Measurements from ENCODE around the gene CREBRF.
"Not testable (repeated sequence)": the region's sequence is repeated elsewhere in the genome, so short reads cannot be mapped to it uniquely, and the experiment has no call there.

The CREBRF gene

GRCh38 chr5:173075970-173076369 is 19.8 kb downstream of the CREBRF start:
- Histone ChIP-seq H3K4me3 (IDR thresholded peaks at IDR 0.05; ENCODE audit: insufficient read depth, low read depth, low read length) (no peak overlapping the region), H3K9ac (no peak overlapping the region), H2AFZ (ENCODE audit: low read depth) (no peak overlapping the region), H3K4me2 (no peak overlapping the region), H3K36me3 (ENCODE audit: insufficient read depth) (no peaks in the 10 kb centered on the region), H3K4me1 (ENCODE audit: low read depth, poor library complexity, severe bottlenecking) (no peaks in the 10 kb centered on the region), H4K20me1 (ENCODE audit: insufficient read depth) (no peaks in the 10 kb centered on the region), H3K27me3 (ENCODE audit: insufficient read depth, low read depth) (no peaks in the 10 kb centered on the region), H3K79me2 (ENCODE audit: insufficient read depth, low read depth) (no peaks in the 10 kb centered on the region), H3K27ac (no peak overlapping the region)
- no peak for TF ChIP-seq CTCF (conservative IDR thresholded peaks at IDR 0.05; ENCODE audit: low read depth, low read length)

DNA sequence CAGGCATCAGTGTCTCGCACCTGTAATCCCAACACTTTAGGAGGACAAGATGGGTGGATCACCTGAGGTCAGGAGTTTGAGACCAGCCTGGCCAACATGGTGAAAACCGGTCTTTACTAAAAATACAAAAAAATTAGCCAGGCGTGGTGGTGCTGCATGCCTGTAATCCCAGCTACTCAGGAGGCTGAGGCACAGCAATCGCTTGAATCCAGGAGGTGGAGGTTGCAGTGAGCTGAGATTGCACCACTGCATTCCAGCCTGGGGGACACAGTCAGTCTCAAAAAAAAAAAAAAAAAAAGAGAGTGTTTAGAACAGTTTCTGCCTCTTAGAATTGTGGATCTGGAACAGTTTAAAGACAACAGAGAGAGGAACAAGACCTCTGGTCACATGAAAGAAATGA is 20.3 kb downstream of the CREBRF start:
- H3K4me3 ChIP-seq (IDR thresholded peaks at IDR 0.05; ENCODE audit: insufficient read depth, low read depth, low read length); H4K20me1 ChIP-seq (ENCODE audit: insufficient read depth); H2AFZ ChIP-seq (ENCODE audit: low read depth); H3K9ac ChIP-seq; H3K27ac ChIP-seq; H3K4me2 ChIP-seq; H3K79me2 ChIP-seq (ENCODE audit: insufficient read depth, low read depth); H3K4me1 ChIP-seq (ENCODE audit: low read depth, poor library complexity, severe bottlenecking); H3K36me3 ChIP-seq (ENCODE audit: insufficient read depth); H3K27me3 ChIP-seq (ENCODE audit: insufficient read depth, low read depth): not testable (repeated sequence)

DNA sequence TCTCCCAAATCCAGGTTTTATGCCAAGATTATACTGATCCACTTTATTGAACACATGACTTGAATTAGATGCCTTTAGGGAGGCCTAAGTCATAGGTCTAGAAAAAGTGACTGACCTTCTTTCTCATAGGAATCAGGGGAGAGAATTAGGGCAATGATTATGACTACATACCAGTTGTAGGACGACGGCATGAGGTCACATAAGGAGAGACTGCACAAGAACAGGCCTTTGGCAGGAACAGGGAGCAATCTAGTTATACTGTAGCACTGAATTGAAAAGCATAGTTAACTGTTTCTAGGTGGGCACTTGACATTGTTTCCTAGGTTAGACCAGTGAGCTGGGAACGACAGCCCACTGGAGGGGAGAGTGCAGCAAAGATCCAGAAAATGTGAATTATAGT is 22.7 kb downstream of the CREBRF start:
- Histone ChIP-seq H3K36me3 (ENCODE audit: insufficient read depth) (no peaks in the 10 kb centered on the region), H2AFZ (ENCODE audit: low read depth) (no peak overlapping the region), H3K4me2 (no peak overlapping the region), H3K27me3 (ENCODE audit: insufficient read depth, low read depth) (no peaks in the 10 kb centered on the region), H3K4me3 (IDR thresholded peaks at IDR 0.05; ENCODE audit: insufficient read depth, low read depth, low read length) (no peak overlapping the region), H3K27ac (no peak overlapping the region), H3K9ac (no peak overlapping the region), H3K4me1 (ENCODE audit: low read depth, poor library complexity, severe bottlenecking) (no peaks in the 10 kb centered on the region), H4K20me1 (ENCODE audit: insufficient read depth) (no peaks in the 10 kb centered on the region), H3K79me2 (ENCODE audit: insufficient read depth, low read depth) (no peaks in the 10 kb centered on the region)
- TF ChIP-seq CTCF (conservative IDR thresholded peaks at IDR 0.05; ENCODE audit: low read depth, low read length), result no peak

DNA sequence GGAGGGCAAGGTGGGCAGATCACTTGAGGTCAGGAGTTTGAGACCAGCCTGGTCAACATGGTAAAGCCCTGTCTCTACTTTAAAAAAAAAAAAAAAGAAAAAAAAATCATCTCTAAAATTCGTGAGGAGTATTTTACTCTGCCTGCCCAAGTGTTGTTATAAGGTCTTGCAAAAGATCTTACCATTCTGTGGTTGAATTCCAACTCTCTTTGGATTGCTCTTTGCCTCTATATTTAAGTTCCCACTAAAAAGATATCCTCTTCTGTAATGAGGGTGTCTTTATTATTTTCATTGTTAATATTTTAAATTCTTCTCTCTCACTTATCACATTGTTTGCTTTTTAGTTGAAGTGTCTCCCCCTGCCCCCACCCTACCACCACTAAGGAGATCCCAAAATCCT is 33.4 kb downstream of the CREBRF start:
- Histone ChIP-seq H3K27me3 (ENCODE audit: insufficient read depth, low read depth) (no peaks in the 10 kb centered on the region), H3K27ac (no peak overlapping the region), H3K4me2 (no peak overlapping the region), H3K4me3 (IDR thresholded peaks at IDR 0.05; ENCODE audit: insufficient read depth, low read depth, low read length) (no peak overlapping the region), H3K79me2 (ENCODE audit: insufficient read depth, low read depth) (no peaks in the 10 kb centered on the region), H3K36me3 (ENCODE audit: insufficient read depth) (no peaks in the 10 kb centered on the region), H3K9ac (no peak overlapping the region), H3K4me1 (ENCODE audit: low read depth, poor library complexity, severe bottlenecking) (no peaks in the 10 kb centered on the region), H4K20me1 (ENCODE audit: insufficient read depth) (no peaks in the 10 kb centered on the region), H2AFZ (ENCODE audit: low read depth) (no peak overlapping the region)
- TF ChIP-seq CTCF (conservative IDR thresholded peaks at IDR 0.05; ENCODE audit: low read depth, low read length), result no peak

- H3K79me2 ChIP-seq (ENCODE audit: insufficient read depth, low read depth), result no peaks in the 10 kb centered on the region
- H3K9ac ChIP-seq, result no peak overlapping the region
- no peak overlapping the region for H3K4me3 ChIP-seq (IDR thresholded peaks at IDR 0.05; ENCODE audit: insufficient read depth, low read depth, low read length)
- no peaks in the 10 kb centered on the region for H4K20me1 ChIP-seq (ENCODE audit: insufficient read depth)
- no peak overlapping the region for H3K4me2 ChIP-seq
- H3K36me3 ChIP-seq (ENCODE audit: insufficient read depth), result no peaks in the 10 kb centered on the region
- H3K27me3 ChIP-seq (ENCODE audit: insufficient read depth, low read depth), result no peaks in the 10 kb centered on the region
- H3K27ac ChIP-seq, result no peak overlapping the region
- H3K4me1 ChIP-seq (ENCODE audit: low read depth, poor library complexity, severe bottlenecking), result no peaks in the 10 kb centered on the region
- no peak for TF ChIP-seq CTCF (conservative IDR thresholded peaks at IDR 0.05; ENCODE audit: low read depth, low read length)
- no peak overlapping the region for H2AFZ ChIP-seq (ENCODE audit: low read depth)
Observed at GRCh38 chr5:173090639-173091038, 34.5 kb downstream of the CREBRF start.
